Skeletal muscle cell (primary cell): ENCODE data around the gene CCDC186.

Experiments
- DNase-seq: peaks from one replicate; pipeline ENCODE4 v3.0.0-alpha.2; 2010; ENCODE audit warnings: low read depth
- H3K4me3 ChIP-seq: 2 replicates; pipeline ENCODE4 v1.5.1; 2011; ENCODE audit warnings: low read depth, mild to moderate bottlenecking, control low read depth, low read length, moderate library complexity

CCDC186 gene

DNA sequence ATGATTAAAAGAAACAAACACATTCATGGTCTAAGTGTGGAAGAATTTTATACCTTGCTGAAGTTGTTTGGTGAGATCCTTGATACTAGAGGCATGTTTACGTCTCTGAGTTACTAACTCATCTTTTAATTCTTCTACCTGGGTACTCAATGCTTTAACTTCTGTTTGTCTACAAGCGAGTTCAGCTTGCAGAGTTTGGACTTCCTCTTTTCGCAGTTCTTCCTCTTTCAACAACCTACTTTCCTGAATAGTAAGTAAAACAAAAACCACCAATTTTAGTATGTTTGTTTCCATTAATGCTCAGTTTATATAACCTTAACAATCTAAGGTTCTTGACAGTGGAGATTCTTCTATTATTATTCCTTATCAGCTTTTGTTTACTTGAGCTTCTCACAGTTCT is 42.9 kb downstream of the CCDC186 start:
- no peak overlapping the region for H3K4me3 ChIP-seq
- DNase-seq: no peak

DNA sequence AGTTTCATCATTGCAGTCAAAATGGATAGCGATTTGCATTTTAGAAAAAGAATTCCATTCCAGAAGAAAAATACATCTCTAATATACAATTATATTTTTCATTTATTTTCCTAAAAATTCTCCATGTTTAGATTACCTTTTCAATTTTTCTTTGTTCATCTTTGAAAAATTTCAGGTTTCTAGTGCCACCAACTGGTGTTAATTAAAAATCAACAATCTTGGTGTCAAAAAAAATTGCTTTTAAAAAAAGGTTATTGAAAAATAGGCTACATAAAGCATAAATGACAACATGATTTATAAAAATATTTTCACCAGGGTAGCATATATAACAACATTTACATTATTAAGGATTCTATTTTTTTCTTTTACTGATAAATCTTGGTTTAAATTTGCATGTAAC is 53.0 kb downstream of the CCDC186 start:
- no peak for DNase-seq
- H3K4me3 ChIP-seq: no peak overlapping the region

DNA sequence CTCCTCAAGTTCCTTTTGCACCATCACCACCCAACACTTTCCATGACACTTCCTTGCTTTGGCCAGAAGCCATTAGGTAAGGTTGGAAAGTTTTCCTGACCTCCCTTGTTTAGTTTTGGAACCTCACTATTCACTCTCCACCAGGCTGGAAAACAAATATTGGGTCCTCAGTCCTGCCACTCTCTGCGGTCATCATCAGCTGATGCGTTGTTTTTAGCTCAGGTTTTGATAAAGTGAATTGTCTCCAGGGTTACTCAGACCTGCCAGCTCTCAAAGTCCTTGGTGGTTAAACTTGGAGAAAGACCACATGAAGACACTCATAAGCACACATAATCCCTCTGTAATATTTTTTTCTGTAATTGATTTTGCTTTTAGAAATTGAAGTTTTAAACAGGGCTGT is 55.5 kb downstream of the CCDC186 start:
- no peak for DNase-seq
- no peak overlapping the region for H3K4me3 ChIP-seq

DNA sequence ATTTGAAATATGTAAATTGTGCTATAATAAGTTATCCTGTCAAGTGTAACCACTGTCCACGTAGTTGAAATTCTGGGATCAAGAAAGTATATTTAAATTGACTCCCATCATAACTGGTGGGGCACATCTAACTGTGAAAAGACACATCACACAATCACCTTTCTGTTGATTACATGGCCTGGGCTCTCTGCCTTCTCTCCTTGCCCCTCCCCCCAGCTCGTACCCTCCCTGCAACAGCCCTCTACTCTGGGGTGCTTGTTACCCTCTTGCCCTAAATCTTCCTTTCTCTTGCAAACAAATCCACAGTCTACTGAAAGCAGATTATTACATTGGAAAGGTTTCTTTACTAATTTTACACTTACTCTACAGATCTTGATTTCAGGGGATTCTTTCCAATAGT is 56.3 kb downstream of the CCDC186 start:
- DNase-seq: no peak
- H3K4me3 ChIP-seq: no peak overlapping the region

DNA sequence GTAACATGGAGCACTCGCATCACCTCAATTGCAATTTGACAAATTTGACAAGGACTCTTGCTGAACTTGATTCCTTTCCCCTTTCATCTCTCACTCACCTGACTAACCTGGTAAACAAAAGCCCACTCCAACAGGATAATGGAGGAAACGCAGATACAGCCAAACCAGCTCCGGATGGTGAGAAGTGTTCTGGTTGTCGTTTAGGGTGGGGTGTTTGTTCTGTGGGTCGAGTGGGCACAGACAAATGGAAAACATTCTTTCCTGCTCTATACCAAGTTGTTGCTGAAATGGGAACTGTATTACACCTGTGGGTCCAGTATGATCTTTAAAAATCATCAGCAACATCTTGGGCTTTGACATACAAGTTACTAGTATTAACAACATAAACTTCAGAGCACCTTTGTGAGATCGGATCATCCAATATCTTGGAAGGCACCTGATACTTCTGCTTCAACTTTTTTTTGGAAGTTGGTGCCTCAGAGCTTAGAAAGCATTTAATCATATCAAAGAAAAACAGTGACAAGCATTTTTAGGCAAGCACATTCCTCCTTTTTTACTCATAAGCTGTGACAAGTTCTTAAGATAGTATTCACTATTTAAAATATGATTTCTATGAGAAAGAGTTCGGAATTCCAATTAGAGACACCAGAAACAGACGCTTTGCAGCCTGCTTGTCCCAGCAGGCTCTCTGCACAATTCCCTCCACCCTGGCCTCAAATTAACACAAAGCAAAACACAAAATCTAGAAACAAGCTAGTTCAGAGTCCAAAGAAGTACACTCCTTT is 58.1 kb downstream of the CCDC186 start:
- no peak overlapping the region for H3K4me3 ChIP-seq
- DNase-seq: no peak

GRCh38 chr10:114110174-114110972 is 63.6 kb downstream of the CCDC186 start:
- H3K4me3 ChIP-seq: no peak overlapping the region
- no peak for DNase-seq

GRCh38 chr10:114103284-114103683 is 70.7 kb downstream of the CCDC186 start:
- no peak overlapping the region for H3K4me3 ChIP-seq
- peak; percentile 25 for DNase-seq

DNA sequence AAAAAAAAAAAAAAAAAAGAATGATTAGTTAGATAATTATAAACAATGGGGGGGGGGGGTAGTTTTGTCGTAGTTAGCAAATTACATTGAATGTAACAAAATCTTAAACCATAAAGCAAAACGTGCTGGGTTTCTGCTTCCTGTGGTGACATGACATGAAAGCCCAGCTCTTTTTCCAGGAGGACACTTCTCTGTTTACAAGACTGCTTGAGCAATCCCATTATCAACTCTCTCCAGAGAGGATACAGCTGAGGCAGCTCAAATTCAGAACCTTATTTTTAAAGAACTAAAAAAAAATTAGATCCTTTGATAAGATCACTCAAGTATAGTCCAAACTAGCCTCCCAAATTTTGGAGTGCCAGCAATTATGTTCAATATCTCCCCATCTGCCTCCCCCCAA is 71.7 kb downstream of the CCDC186 start:
- no peak for DNase-seq
- no peak overlapping the region for H3K4me3 ChIP-seq

GRCh38 chr10:114100848-114101741 is 72.9 kb downstream of the CCDC186 start:
- no peak for DNase-seq
- H3K4me3 ChIP-seq: peak overlapping the region; percentile 41

DNA sequence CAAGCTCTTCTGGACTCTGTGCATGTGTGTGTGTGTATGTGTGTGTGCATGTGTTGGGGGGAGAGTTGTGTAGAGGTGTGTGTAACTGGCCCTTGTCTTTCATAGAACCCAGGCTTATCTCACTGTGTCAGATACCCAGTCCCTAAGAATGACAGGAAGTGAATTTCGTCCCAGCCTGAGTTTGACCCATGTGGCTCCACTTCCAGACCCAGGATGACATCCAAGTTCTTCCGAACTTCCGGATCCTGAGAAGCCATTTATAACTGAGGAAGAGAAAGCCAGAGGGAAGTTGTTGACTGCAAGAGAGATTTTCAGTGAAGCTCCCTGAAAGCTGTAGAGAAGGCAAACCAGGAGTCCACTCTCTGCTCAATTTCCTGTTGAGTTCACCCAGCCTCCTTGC is 77.1 kb downstream of the CCDC186 start:
- no peak for DNase-seq
- H3K4me3 ChIP-seq: no peak overlapping the region

DNA sequence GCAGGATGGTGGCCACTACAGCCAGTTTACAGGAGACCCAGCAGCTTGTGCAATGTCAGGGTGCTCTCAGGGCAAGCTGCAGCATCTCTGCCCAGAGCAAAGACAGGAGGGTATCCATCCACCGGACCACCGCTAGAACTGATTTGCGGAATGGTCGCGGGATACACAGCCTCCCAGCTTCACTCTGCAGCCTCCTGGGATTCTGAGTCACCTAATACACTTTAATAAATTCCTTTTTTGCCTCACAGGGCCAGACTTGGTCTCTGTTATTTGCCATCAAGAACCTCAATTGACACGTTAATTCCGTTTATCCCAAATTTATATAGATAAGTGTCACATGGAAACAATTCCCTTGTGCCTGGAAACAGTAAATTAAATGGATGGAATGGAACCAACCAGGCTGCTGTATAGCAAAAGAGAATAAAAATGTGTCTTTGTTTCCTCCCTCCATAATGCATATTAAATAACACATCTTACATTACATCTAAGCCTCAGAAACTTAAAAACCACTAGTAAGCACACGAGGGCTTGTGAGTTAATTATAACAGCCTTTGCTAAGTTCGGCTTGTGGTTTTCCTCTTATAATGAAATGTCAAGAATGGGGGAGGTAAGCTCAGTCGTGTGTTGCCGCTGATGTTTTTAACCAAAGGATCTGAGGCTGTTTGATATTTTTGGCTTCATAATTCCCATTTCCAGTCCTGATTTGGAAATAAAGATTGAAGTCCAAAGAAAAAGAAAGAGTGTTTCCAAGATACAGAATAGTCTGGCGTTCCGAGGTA is 78.3 kb downstream of the CCDC186 start:
- no peak for DNase-seq
- H3K4me3 ChIP-seq: no peak overlapping the region

- H3K4me3 ChIP-seq: no peak overlapping the region
- no peak for DNase-seq
These were observed 79.2 kb downstream of the CCDC186 start for GRCh38 chr10:114094795-114095194.

GRCh38 chr10:114087655-114088054 is 86.3 kb downstream of the CCDC186 start:
- no peak for DNase-seq
- H3K4me3 ChIP-seq: no peak overlapping the region

GRCh38 chr10:114087255-114087654 is 86.7 kb downstream of the CCDC186 start:
- no peak for DNase-seq

GRCh38 chr10:114084215-114084614 is 89.8 kb downstream of the CCDC186 start:
- no peak for DNase-seq
- H3K4me3 ChIP-seq: no peak overlapping the region

More at GRCh38 chr10:114087255-114087654, 86.7 kb downstream of the CCDC186 start:
- H3K4me3 ChIP-seq: no peak overlapping the region

DNA sequence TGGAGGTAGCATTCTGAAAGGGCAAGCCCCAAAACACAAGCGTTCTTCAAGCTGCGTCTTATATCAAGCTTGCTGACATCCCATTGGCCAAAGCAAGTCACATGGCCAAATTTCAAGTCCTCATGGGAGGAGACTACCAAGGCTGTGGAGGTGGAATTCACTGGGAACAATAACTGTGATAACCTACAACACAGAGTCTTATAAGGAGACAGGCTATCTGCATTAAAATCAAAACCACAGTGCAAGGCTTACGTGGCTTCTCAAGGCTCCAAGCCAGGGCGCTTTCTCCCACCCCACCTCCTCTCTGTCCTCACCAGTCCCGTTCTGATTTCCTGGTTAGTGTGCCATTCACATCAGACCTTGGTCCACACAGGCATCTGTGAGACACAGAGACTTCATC is 91.0 kb downstream of the CCDC186 start:
- H3K4me3 ChIP-seq: no peak overlapping the region
- no peak for DNase-seq

DNA sequence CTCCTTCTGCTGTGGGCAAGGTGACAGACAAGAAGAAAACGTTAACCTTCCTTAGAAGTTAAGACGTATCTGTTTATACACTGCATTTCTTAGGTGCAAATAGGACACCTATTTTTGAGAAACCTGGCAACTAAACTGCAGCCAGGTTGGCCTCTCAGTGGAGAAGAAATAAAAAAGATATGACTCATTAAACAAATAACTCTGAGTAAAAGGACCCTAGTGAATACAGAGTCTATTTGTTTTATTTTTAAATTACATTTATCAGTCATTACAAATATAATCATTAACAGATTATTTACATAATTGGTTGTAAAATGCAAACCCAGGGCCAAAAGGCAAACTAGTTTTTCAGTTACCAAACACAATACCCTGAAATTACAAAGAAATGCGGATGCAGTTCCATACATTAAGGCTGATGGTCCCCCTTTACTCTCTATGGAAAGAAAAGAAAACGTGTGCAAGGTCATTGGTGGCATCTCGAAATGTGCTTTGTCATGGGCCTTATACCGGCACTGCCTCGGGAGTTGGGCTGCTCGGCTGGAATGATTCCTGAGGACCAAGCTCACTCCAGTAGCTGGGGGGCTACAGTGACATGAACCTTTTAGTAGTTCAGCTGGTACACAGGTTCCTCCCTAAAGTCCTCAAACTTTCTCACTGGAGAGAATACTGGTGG is 92.0 kb downstream of the CCDC186 start:
- no peak for DNase-seq
- H3K4me3 ChIP-seq: no peak overlapping the region

DNA sequence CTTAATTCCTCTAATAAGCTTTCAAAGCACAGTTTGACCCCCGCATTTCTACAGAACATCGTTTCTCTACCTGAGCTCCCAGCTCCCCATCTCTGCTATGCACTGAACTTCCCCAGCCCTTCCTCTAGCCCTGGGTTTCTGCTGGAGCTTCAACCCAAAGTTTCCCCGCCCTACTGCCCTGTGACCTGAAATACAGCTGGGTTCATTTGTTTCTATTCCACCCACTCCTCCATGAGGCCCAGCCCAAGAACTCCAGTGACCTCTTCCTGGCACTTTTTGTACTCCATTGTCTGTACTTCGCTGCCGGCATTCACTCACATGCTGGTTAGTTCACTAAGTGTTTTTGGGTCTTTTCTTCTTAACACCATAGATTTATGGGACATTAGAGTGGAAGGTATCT is 94.6 kb downstream of the CCDC186 start:
- no peak overlapping the region for H3K4me3 ChIP-seq
- no peak for DNase-seq

- H3K4me3 ChIP-seq: no peak overlapping the region
- no peak for DNase-seq
These were observed 95.7 kb downstream of the CCDC186 start for GRCh38 chr10:114078346-114078745.
